PC-9 (cell line): ENCODE data around the gene OR6Q1.

Experiments
- EZH2 ChIP-seq: fragments of 200-600 bp; sonication (generic); IDR thresholded peaks from 2 replicates; pipeline ENCODE4 v1.8.0; 2017; ENCODE audit warnings: antibody characterized with exemption, low read depth
- TF ChIP-seq, protein P1 (sequence below): fragments of 200-600 bp; sonication (generic); conservative IDR thresholded peaks from 2 replicates; pipeline ENCODE4 v1.6.1; 2017; ENCODE audit warnings: mixed run types, antibody characterized with exemption, mild to moderate bottlenecking, moderate library complexity

DNA sequence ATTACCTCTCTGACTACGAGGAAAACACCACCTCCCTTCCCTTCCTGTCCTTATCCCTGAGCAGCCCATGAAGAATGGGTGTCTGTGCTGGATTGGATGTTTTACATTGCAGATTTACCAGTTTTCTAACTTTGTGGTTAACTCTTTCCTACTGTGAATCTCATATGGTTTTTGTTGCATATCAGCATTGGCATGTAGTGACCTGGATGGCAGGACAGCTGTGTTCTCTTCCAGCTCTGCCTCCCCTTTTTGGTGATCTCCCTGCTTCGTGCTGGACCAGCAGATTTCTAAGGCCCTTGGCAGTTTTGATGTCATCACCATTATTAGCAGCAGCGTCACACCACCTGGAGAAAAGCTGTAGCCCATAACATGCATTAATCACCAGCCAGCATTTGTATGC is 26.7 kb downstream of the OR6Q1 start:
- TF ChIP-seq, protein P1, sequence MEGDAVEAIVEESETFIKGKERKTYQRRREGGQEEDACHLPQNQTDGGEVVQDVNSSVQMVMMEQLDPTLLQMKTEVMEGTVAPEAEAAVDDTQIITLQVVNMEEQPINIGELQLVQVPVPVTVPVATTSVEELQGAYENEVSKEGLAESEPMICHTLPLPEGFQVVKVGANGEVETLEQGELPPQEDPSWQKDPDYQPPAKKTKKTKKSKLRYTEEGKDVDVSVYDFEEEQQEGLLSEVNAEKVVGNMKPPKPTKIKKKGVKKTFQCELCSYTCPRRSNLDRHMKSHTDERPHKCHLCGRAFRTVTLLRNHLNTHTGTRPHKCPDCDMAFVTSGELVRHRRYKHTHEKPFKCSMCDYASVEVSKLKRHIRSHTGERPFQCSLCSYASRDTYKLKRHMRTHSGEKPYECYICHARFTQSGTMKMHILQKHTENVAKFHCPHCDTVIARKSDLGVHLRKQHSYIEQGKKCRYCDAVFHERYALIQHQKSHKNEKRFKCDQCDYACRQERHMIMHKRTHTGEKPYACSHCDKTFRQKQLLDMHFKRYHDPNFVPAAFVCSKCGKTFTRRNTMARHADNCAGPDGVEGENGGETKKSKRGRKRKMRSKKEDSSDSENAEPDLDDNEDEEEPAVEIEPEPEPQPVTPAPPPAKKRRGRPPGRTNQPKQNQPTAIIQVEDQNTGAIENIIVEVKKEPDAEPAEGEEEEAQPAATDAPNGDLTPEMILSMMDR: no peak
- TF ChIP-seq EZH2: no peak
